RPMI7951 (cell line): ENCODE results near the gene RNU6-9. TPM values are rescaled to one million over a fixed set of nuclear protein-coding genes. Genes with fewer than 3 reads are reported as not detected.
"Not testable (repeated sequence)": the region's sequence is repeated elsewhere in the genome, so short reads cannot be mapped to it uniquely, and the experiment has no call there.

Experiments
- DNase-seq: peaks from one replicate; pipeline ENCODE4 v3.0.0-alpha.2; 2012; ENCODE audit warnings: low read depth
- total RNA-seq: library from RNA; depleted of rRNA; stranded (reverse); fragments of >200 nt; shearing (Covaris generic); gene quantifications from 2 replicates; pipeline ENCODE4 v1.2.3, GENCODE V29; 2014; rRNA removed

RNU6-9 gene
- total RNA-seq: not detected in 2 replicates

- peak; percentile 91 for DNase-seq
Observed at GRCh38 chr19:892894-893689, at the start of gene RNU6-9, which contains the start of gene MED16. Gene RNU6-9, plus strand, starts transcription at chr19:893484. Gene MED16, minus strand, starts transcription at chr19:893187. Its CDS starts 2,056 bp downstream, at chr19:891131.

- DNase-seq: no peak
Observed at GRCh38 chr19:843836-844545, 49.3 kb upstream of the RNU6-9 start.

DNA sequence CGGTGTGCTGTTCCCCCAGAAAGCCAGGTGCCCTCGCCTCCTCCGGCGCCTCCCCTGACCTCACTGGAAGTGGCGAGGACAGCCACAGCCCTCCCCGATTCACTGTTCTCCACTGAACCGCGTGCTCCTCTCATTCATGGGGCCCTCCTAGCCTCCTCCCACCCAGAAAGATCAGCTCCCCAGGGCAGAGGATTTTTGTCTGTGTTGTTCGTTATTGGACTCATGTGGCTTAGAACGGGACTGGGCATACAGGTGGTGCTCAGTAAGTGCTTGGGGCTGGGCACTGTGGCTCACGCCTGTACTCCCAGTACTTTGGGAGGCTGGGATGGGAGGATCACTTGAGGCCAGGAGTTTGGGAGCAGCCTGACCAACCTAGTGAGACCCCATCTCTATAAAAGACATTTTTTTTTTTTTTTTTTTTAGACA lies 48.7 kb upstream of the RNU6-9 start:
- DNase-seq: no peak

GRCh38 chr19:845707-846521 lies 47.4 kb upstream of the RNU6-9 start:
- DNase-seq: no peak

- no peak for DNase-seq
Observed at GRCh38 chr19:848386-848921, 44.8 kb upstream of the RNU6-9 start.

GRCh38 chr19:849195-849594 lies 44.1 kb upstream of the RNU6-9 start:
- DNase-seq: not testable (repeated sequence)

DNA sequence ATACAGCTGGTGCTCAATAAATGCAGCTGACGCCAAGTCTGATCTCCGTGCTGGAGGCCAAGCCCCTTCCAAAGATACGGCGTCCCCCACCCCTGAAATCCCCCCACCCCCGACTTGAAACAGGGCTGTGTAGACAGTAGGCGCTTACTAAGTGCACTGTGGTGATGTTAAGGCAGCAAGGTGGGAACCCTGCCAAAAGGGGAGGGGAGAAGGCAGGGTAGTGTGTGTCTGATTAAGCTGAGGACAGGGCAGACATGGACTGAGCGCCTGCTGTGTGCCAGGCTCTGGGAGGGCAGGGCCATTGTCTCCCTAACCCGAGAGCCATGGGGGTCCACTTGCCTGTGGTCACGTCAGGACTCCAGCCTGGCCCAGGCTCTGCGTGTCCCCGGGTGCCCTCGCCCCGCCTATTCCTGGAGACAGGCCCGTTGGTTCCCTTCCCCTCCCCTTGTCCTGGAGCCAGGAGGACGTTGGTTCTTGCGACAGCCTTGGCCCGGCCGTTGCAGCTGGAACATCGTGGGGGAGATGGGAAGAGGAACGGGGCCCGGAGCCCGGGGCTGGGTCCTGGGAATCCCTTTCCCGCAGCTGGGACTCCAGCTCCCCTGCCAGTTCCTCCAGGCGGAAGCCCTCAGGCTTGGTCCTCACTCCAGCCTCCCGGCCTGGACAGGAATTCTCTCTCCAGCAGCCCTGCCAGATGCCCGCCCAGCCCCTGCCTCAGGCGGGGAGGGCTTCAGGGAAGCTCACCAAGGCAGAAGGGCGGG lies 42.9 kb upstream of the RNU6-9 start:
- peak; percentile 96 for DNase-seq

DNA sequence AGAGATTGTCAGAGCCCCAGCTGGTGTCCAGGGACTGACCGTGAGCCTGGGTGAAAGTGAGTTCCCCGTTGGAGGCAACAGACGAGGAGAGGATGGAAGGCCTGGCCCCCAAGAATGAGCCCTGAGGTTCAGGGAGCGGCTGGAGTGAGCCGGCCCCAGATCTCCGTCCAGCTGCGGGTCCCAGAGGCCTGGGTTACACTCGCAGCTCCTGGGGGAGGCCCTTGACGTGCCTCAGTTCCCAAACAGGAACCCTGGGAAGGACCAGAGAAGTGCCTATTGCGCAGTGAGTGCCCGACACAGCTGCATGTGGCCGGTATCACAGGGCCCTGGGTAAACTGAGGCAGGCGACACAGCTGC lies 42.3 kb upstream of the RNU6-9 start:
- DNase-seq: no peak

GRCh38 chr19:852136-853013 lies 40.9 kb upstream of the RNU6-9 start, which contains the start of gene ELANE:
Gene ELANE, plus strand, starts transcription at chr19:852303. Its CDS starts 26 bp downstream, at chr19:852329.
- no peak for DNase-seq

GRCh38 chr19:853014-853585 lies 40.2 kb upstream of the RNU6-9 start:
- no peak for DNase-seq

DNA sequence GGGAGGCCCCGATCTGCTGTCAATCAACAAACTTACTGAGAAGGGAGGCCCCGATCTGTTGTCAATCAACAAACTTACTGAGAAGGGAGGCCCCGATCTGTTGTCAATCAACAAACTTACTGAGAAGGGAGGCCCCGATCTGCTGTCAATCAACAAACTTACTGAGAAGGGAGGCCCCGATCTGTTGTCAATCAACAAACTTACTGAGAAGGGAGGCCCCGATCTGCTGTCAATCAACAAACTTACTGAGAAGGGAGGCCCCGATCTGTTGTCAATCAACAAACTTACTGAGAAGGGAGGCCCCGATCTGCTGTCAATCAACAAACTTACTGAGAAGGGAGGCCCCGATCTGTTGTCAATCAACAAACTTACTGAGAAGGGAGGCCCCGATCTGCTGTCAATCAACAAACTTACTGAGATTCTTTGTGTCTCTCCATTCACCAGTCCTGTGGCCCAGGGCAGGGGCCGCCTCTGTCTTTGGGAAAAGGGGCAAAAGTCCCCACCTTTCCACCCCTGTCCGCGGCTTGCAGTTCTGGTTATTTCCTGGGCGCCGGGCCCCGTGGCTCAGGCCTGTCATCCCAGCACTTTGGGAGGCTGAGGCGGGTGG lies 39.6 kb upstream of the RNU6-9 start:
- not testable (repeated sequence) for DNase-seq

DNA sequence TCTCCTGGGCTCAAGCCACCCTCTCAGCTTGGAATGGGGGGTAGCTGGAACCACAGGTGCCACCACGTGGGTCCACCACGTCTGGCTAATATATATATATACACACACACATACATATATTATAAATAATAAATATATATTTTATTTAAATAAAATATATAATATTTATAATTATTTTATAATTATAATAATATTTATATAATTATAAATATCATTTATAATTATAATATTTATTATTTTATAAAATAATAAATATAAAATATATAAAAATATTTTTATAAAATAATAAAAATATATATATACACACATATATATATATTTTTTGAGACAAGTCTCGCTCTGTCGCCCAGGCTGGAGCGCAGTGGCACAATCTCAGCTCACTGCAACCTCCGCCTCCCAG lies 38.7 kb upstream of the RNU6-9 start:
- no peak for DNase-seq

- DNase-seq: no peak
Observed at GRCh38 chr19:855142-855541, 38.1 kb upstream of the RNU6-9 start.

DNA sequence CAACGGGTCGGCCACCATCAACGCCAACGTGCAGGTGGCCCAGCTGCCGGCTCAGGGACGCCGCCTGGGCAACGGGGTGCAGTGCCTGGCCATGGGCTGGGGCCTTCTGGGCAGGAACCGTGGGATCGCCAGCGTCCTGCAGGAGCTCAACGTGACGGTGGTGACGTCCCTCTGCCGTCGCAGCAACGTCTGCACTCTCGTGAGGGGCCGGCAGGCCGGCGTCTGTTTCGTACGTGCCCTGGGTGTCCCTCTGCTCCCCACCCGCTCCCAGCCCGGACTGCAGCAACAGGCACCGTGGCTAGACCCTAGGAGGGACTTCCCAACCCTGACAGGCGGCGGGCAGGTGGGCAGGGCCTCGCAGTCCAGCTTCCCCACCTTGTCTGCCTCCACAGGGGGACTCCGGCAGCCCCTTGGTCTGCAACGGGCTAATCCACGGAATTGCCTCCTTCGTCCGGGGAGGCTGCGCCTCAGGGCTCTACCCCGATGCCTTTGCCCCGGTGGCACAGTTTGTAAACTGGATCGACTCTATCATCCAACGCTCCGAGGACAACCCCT lies 37.6 kb upstream of the RNU6-9 start:
- no peak for DNase-seq

DNA sequence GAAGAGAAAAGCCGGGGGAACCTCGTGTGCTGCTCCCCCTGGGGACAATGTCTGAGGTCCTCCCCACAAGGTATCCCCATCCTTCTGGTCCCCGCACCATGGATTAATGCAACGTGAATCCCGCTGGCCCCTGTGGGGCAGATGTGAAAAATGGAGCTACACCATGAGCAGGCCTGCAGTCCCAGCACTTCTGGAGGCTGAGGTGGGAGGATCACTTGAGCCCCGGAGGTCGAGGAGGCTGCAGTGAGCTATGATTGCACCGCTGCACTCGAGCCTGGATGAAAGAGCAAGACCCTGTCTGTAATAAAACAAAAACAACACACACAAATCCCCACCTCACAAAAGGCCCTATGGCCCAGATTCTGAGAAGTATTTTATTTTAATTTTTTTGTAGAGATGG lies 35.0 kb upstream of the RNU6-9 start:
- DNase-seq: no peak

- DNase-seq: peak; percentile 56
Observed at GRCh38 chr19:858868-859843, 34.1 kb upstream of the RNU6-9 start, which contains the start of gene CFD. Gene CFD, plus strand, starts transcription at chr19:859664. Its CDS starts 26 bp downstream, at chr19:859690.

DNA sequence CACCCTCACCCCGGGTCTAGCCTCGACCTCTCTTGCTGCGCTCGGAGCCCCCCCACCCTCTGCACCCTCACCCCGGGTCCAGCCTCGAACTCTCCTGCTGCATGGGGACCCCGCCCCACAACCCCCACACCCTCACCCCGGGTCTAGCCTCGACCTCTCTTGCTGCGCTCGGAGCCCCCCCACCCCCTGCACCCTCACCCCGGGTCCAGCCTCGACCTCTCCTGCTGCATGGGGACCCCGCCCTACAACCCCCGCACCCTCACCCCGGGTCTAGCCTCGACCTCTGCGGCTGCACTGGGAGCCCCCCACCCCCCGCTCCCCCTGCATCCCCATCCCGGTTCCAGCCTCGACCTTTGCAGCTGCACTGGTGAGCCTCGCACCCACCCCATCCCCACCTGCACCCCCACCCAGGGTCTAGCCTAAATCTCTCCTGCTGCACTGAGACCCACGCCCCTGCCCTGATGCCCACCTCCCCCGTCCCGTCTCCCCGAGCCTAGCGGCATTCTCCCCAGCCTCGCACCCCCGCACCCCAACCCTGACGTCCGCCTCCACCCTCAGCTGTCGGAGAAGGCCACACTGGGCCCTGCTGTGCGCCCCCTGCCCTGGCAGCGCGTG lies 32.0 kb upstream of the RNU6-9 start:
- no peak for DNase-seq
